Endothelial cell of umbilical vein (primary cell): ENCODE results near the gene ATXN7L1. TPM values are rescaled to one million over a fixed set of nuclear protein-coding genes. Genes with fewer than 3 reads are reported as not detected.

Source experiments
- BruUV-seq: library from RNA; stranded (reverse); fragments of 400-500 nt; replicated peaks from 2 replicates; lab custom pipeline; 2021; lab: Mats Ljungman, UMichigan
- CTCF ChIA-PET: fragments of 300-600, 350-600 bp; sonication (Branson Sonifier 250); formaldehyde crosslinking; loops from one replicate; lab custom pipeline; 2021; ENCODE audit warnings: antibody characterized with exemption, inconsistent platforms; lab: Charles Lee
- POLR2A ChIA-PET: fragments of 300-600, 350-600 bp; sonication (Branson Sonifier 250); formaldehyde crosslinking; loops from one replicate; lab custom pipeline; 2021; ENCODE audit warnings: antibody characterized with exemption, inconsistent platforms; lab: Charles Lee
- DNase-seq: peaks from one replicate; pipeline ENCODE4 v3.0.0-alpha.2; 2011; ENCODE audit warnings: low read depth, low spot score
- FAIRE-seq: peaks from 2 replicates; lab custom pipeline; 2011; peaks lifted over from hg19 to GRCh38; lab: Jason Lieb, UNC
- H2AFZ ChIP-seq: 2 replicates; pipeline ENCODE4 v1.6.0; 2012; ENCODE audit warnings: low read depth, low read length, control low read depth, inconsistent platforms
- H3K27ac ChIP-seq: 2 replicates; pipeline ENCODE4 v1.5.1; 2011; ENCODE audit warnings: low read depth, mild to moderate bottlenecking, control low read depth, low read length, moderate library complexity; ENCODE audit not compliant: insufficient read depth
- H3K27me3 ChIP-seq, 2 experiments: 2 replicates each; pipeline versions ENCODE4 v1.6.0 to v1.6.1; 2011; ENCODE audit warnings: low read length in 2 of 2, mixed read lengths in 1 of 2; ENCODE audit not compliant: control insufficient read depth in 2 of 2, insufficient read depth in 2 of 2
- H3K36me3 ChIP-seq, 2 experiments: 2 replicates in 1 of 2; 3 replicates in 1 of 2; pipeline ENCODE4 v1.5.1; 2011; ENCODE audit warnings: low read length in 2 of 2, mild to moderate bottlenecking in 1 of 2, moderate library complexity in 1 of 2; ENCODE audit not compliant: control insufficient read depth in 2 of 2, insufficient read depth in 2 of 2; ENCODE audit errors: extremely low read depth in 1 of 2
- H3K4me1 ChIP-seq: 3 replicates; pipeline ENCODE4 v1.5.1; 2011; ENCODE audit warnings: mild to moderate bottlenecking, low read length; ENCODE audit not compliant: control insufficient read depth, insufficient read depth; ENCODE audit errors: extremely low read depth
- H3K4me2 ChIP-seq: 2 replicates; pipeline ENCODE4 v1.6.1; 2011; ENCODE audit warnings: low read length, control low read depth, mixed read lengths; ENCODE audit not compliant: insufficient read depth
- H3K4me3 ChIP-seq, 3 experiments: fragments of 200-600 bp in 1 of 3; sonication (generic), shearing (Covaris generic) in 1 of 3; replicated peaks in 1 of 3; 2 replicates each; pipeline ENCODE4 v1.5.1; 2011 to 2016; ENCODE audit warnings: control low read depth in 3 of 3, low read length in 3 of 3, mild to moderate bottlenecking in 2 of 3, inconsistent platforms in 1 of 3, low read depth in 1 of 3, moderate library complexity in 1 of 3; ENCODE audit not compliant: insufficient read depth in 1 of 3
- H3K79me2 ChIP-seq: 2 replicates; pipeline ENCODE4 v1.6.0; 2012; ENCODE audit warnings: low read length, inconsistent platforms; ENCODE audit not compliant: control insufficient read depth, insufficient read depth
- H3K9ac ChIP-seq: replicated peaks from 2 replicates; pipeline ENCODE3; 2011; ENCODE audit warnings: low read length, control low read depth; ENCODE audit not compliant: insufficient read depth; ENCODE audit errors: extremely low read depth
- H3K9me1 ChIP-seq: replicated peaks from 3 replicates; pipeline ENCODE4 v1.6.0; 2011; ENCODE audit warnings: mild to moderate bottlenecking, low read length; ENCODE audit not compliant: control insufficient read depth, insufficient read depth; ENCODE audit errors: extremely low read depth
- H3K9me3 ChIP-seq: replicated peaks from 2 replicates; pipeline ENCODE4 v1.5.1; 2012; ENCODE audit warnings: low read length, inconsistent platforms; ENCODE audit not compliant: control insufficient read depth, insufficient read depth
- H4K20me1 ChIP-seq: replicated peaks from 2 replicates; pipeline ENCODE3; 2011; ENCODE audit warnings: mild to moderate bottlenecking, low read length; ENCODE audit not compliant: control insufficient read depth, insufficient read depth; ENCODE audit errors: extremely low read depth
- CTCF ChIP-seq, 2 donors: IDR thresholded peaks; 1 replicate in 1 of 2; 2 replicates in 1 of 2; pipeline ENCODE4 v1.5.1; 2011; ENCODE audit warnings: low read length in 2 of 2, mild to moderate bottlenecking in 2 of 2, moderate library complexity in 2 of 2, control low read depth in 1 of 2, inconsistent platforms in 1 of 2, low read depth in 1 of 2; ENCODE audit not compliant: insufficient read depth in 1 of 2; ENCODE audit errors: extremely low read depth in 1 of 2
- EZH2 ChIP-seq: IDR thresholded peaks from 2 replicates; pipeline ENCODE4 v1.6.1; 2012; ENCODE audit warnings: borderline replicate concordance, low read depth, mild to moderate bottlenecking, moderate library complexity, low read length, inconsistent platforms; ENCODE audit not compliant: severe bottlenecking
- FOS ChIP-seq: IDR thresholded peaks from 2 replicates; pipeline ENCODE4 v1.6.1; 2011; ENCODE audit warnings: mild to moderate bottlenecking, low read length, moderate library complexity, borderline replicate concordance; ENCODE audit not compliant: insufficient read depth
- GATA2 ChIP-seq: IDR thresholded peaks from 2 replicates; pipeline ENCODE4 v1.7.0; 2011; ENCODE audit warnings: low read depth, mild to moderate bottlenecking, moderate library complexity, mixed read lengths, low read length; ENCODE audit not compliant: insufficient read length, insufficient read depth
- JUN ChIP-seq: IDR thresholded peaks from 2 replicates; pipeline ENCODE4 v1.6.1; 2011; ENCODE audit warnings: borderline replicate concordance, low read depth; ENCODE audit not compliant: insufficient read length, insufficient read depth
- MAX ChIP-seq: IDR thresholded peaks from 2 replicates; pipeline ENCODE4 v1.6.1; 2011; ENCODE audit not compliant: insufficient read depth, insufficient read length
- MYC ChIP-seq: IDR thresholded peaks from one replicate; pipeline ENCODE4 v1.6.1; 2011; ENCODE audit warnings: mild to moderate bottlenecking, low read depth, low read length
- POLR2A ChIP-seq: IDR thresholded peaks from 2 replicates; pipeline ENCODE4 v1.6.1; 2012; ENCODE audit warnings: low read depth, mild to moderate bottlenecking, control low read depth, low read length
- POLR2AphosphoS5 ChIP-seq: IDR thresholded peaks from 2 replicates; pipeline ENCODE4 v1.6.1; 2012; ENCODE audit warnings: low read depth, mild to moderate bottlenecking, control low read depth, low read length, moderate library complexity; ENCODE audit not compliant: insufficient read depth
- dilution Hi-C: fragments of 300-500 bp; cut with MboI; formaldehyde crosslinking; loops from one replicate; pipeline ENCODE4 v1.15.0; 2019; ENCODE audit warnings: low sequenced_read_pairs; ENCODE audit not compliant: extremely low pct_ligation_motif_present
- intact Hi-C: fragments of 100-400 bp; cut with micrococcal nuclease; formaldehyde crosslinking; loops from one replicate; pipeline ENCODE4 v1.10.0; 2022
- polyA plus RNA-seq, 4 experiments: library from polyadenylated mRNA; depleted of rRNA in 3 of 4; stranded (reverse) in 3 of 4; unstranded in 1 of 4; fragments of >200 nt; gene quantifications; 2 replicates each; pipeline versions ENCODE4 v1.2.1 to v1.2.3, GENCODE V29; 2011 to 2012; ENCODE audit warnings: missing spikeins in 1 of 4
- total RNA-seq: library from RNA; stranded (reverse); gene quantifications from 2 replicates; pipeline ENCODE4 v1.2.3, GENCODE V29; 2021

ATXN7L1 gene
- total and polyA plus RNA-seq, 2 donors (not counting 3 experiments of a cell fraction or from before 2014, with no cell fraction given): 4.6 to 15.6 TPM

- H3K27me3 ChIP-seq: no peaks in the 10 kb centered on the region
- intact Hi-C loops (no loop called here), dilution Hi-C loops (loop anchor here (25.0 kb wide), 1 partner anchor 260 kb away; no protein-coding TSS in a partner anchor)
- DNase-seq: no peak
- FAIRE-seq: no peak
- H3K36me3 ChIP-seq: no peaks in the 10 kb centered on the region
- BruUV-seq: no TSS peak
- H3K9me3 ChIP-seq: no peaks in the 10 kb centered on the region
- H3K79me2 ChIP-seq: no peaks in the 10 kb centered on the region
- TF ChIP-seq CTCF (IDR thresholded peaks at IDR 0.05; ENCODE audit: extremely low read depth in 1 of 2, insufficient read depth in 1 of 2, low read depth in 1 of 2, low read length in 2 of 2): no peak
- no peak for TF ChIP-seq POLR2A
- TF ChIP-seq EZH2: no peak
- TF ChIP-seq MYC: no peak
- TF ChIP-seq GATA2: no peak
- no peak for TF ChIP-seq POLR2AphosphoS5
- TF ChIP-seq JUN: no peak
- no peak for TF ChIP-seq FOS
- no peak for TF ChIP-seq MAX
- H4K20me1 ChIP-seq: no peaks in the 10 kb centered on the region
- no peaks in the 10 kb centered on the region for H3K9me1 ChIP-seq
- CTCF ChIA-PET: interaction anchor here (0.9 to 1.7 kb wide), 5 partner anchors 9 to 136 kb away, joined by 3 to 4 read pairs (median 3); no protein-coding TSS in a partner anchor
- H3K4me3 ChIP-seq: no peak overlapping the region
- H3K4me1 ChIP-seq: no peaks in the 10 kb centered on the region
- no peak overlapping the region for H3K9ac ChIP-seq
- H2AFZ ChIP-seq: no peak overlapping the region
- no peak overlapping the region for H3K4me2 ChIP-seq
- POLR2A ChIA-PET: no interaction called here
- H3K27ac ChIP-seq: no peak overlapping the region
Measured at GRCh38 chr7:105752671-105753275, 123.6 kb downstream of the ATXN7L1 start.
